ENCODE results near the gene PANK3. TPM values are rescaled to one million over a fixed set of nuclear protein-coding genes. Genes with fewer than 3 reads are reported as not detected.

PANK3 gene
- total RNA-seq, 1 donor from 2014 or later = 71.4 TPM

DNA sequence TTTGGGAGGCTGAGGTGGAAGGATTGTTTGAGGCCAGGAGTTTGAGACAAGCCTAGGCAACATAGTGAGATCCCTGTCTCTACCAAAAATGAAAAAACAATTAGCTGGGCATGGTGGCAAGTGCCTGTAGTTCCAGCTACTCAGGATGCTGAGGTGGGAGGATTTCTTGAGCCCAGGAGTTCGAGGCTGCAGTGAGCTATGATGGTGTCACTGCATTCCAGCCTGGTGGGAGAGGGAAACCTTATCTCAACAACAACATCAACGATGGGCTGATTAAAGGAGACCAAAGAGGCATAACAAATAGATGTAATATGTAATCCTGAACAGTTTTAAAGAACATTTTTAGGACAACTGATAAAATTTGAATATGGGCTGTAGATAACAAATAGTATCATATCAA, 34.2 kb upstream of the PANK3 start:
- DNase-seq (ENCODE audit: low read depth) = no peak
- TF ChIP-seq, protein P1, sequence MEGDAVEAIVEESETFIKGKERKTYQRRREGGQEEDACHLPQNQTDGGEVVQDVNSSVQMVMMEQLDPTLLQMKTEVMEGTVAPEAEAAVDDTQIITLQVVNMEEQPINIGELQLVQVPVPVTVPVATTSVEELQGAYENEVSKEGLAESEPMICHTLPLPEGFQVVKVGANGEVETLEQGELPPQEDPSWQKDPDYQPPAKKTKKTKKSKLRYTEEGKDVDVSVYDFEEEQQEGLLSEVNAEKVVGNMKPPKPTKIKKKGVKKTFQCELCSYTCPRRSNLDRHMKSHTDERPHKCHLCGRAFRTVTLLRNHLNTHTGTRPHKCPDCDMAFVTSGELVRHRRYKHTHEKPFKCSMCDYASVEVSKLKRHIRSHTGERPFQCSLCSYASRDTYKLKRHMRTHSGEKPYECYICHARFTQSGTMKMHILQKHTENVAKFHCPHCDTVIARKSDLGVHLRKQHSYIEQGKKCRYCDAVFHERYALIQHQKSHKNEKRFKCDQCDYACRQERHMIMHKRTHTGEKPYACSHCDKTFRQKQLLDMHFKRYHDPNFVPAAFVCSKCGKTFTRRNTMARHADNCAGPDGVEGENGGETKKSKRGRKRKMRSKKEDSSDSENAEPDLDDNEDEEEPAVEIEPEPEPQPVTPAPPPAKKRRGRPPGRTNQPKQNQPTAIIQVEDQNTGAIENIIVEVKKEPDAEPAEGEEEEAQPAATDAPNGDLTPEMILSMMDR (IDR thresholded peaks at IDR 0.05; ENCODE audit: insufficient read depth, low read length, poor library complexity, severe bottlenecking) = no peak
- no peaks in the 10 kb centered on the region for H3K36me3 ChIP-seq (ENCODE audit: control insufficient read depth, insufficient read depth, low read length)
- no peaks in the 10 kb centered on the region for H3K27me3 ChIP-seq (ENCODE audit: control insufficient read depth, insufficient read depth, low read length)
- H3K4me3 ChIP-seq (ENCODE audit: low read depth, low read length) = no peak overlapping the region

- no peaks in the 10 kb centered on the region for H3K36me3 ChIP-seq (ENCODE audit: control insufficient read depth, insufficient read depth, low read length)
- no peak for DNase-seq (ENCODE audit: low read depth)
- no peaks in the 10 kb centered on the region for H3K27me3 ChIP-seq (ENCODE audit: control insufficient read depth, insufficient read depth, low read length)
- TF ChIP-seq, protein P1 (IDR thresholded peaks at IDR 0.05; ENCODE audit: insufficient read depth, low read length, poor library complexity, severe bottlenecking) = no peak
- H3K4me3 ChIP-seq (ENCODE audit: low read depth, low read length) = no peak overlapping the region
Measured at GRCh38 chr5:168612996-168613395, 33.8 kb upstream of the PANK3 start.

- no peak overlapping the region for H3K4me3 ChIP-seq (ENCODE audit: low read depth, low read length)
- TF ChIP-seq, protein P1 (IDR thresholded peaks at IDR 0.05; ENCODE audit: insufficient read depth, low read length, poor library complexity, severe bottlenecking) = no peak
- peak; percentile 10 for DNase-seq (ENCODE audit: low read depth)
- H3K27me3 ChIP-seq (ENCODE audit: control insufficient read depth, insufficient read depth, low read length) = no peaks in the 10 kb centered on the region
- H3K36me3 ChIP-seq (ENCODE audit: control insufficient read depth, insufficient read depth, low read length) = no peaks in the 10 kb centered on the region
Measured at GRCh38 chr5:168612123-168612522, 33.0 kb upstream of the PANK3 start.

DNA sequence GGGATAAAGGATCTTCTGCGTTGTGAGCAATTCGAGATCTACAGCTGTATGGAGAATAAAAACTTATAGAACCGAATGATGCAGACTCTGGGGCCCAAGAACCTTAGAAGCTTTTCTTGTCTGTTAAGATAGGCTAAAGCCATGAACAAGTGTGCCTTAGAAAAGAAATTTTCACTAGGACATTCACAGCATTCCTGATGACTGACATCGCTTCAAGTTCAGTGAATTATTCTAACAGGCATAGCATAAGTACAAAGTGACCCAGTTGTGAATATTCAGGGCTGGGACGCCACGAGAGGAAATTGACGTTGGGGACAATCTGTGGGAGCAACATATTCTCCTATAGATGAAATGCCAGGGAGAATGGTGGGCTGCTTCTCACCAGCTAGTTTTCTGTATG, 32.0 kb upstream of the PANK3 start:
- peak; percentile 25 for DNase-seq (ENCODE audit: low read depth)
- Histone ChIP-seq H3K27me3 (ENCODE audit: control insufficient read depth, insufficient read depth, low read length) (no peaks in the 10 kb centered on the region), H3K4me3 (ENCODE audit: low read depth, low read length) (no peak overlapping the region), H3K36me3 (ENCODE audit: control insufficient read depth, insufficient read depth, low read length) (no peaks in the 10 kb centered on the region)
- TF ChIP-seq, protein P1 (IDR thresholded peaks at IDR 0.05; ENCODE audit: insufficient read depth, low read length, poor library complexity, severe bottlenecking) = no peak

DNA sequence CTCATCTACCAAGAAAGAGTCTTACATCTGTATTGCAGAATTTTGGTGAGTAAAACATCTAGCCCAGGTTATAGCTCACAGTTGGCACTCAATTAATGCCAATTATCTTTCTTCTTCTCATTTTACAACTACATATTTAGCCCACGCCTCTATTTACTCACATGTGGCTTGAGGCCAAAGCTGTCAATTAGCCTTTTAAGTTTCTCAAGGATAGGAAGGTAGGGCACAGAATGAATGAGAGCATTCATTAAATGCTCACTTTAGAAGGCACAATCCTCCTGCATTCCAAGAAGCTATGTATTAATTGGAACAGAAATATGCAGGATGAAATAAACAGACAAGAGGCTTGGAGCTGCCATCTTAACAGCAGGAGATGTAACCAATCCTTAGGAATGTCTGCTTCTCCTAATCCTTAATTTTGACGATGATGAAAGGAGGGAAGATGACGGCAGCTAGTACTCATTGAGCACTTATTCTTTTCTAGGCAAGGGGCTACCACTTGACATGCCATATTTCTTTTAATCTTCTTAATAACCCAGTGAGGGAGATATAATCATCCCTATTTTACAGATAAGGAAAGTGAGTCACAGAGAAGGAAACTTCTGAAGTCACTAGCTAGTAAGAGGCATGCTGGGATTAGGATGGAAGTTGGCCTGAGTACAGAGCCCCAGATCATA, 30.8 kb upstream of the PANK3 start:
- DNase-seq (ENCODE audit: low read depth) = no peak
- TF ChIP-seq, protein P1 (IDR thresholded peaks at IDR 0.05; ENCODE audit: insufficient read depth, low read length, poor library complexity, severe bottlenecking) = no peak
- no peaks in the 10 kb centered on the region for H3K27me3 ChIP-seq (ENCODE audit: control insufficient read depth, insufficient read depth, low read length)
- no peak overlapping the region for H3K4me3 ChIP-seq (ENCODE audit: low read depth, low read length)
- no peaks in the 10 kb centered on the region for H3K36me3 ChIP-seq (ENCODE audit: control insufficient read depth, insufficient read depth, low read length)

DNA sequence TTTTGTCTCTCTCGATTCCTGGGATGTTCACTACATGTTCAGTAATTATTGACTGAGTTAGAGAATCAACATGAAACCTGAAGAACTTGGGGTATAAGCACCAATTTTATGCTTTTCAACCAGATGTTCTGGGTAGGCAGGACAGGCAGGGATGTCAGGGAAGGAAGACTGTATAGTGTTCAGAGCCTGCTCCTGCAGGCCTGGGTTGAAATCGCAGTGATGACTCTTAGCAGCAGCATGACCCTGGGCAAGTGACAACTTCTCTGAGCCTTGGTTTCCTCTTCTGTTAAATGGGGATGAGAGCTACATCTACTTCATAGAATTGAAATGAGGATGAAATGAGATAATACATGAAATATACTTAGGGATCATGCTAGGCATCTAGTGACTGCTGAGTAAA, 29.7 kb upstream of the PANK3 start:
- TF ChIP-seq, protein P1 (IDR thresholded peaks at IDR 0.05; ENCODE audit: insufficient read depth, low read length, poor library complexity, severe bottlenecking) = no peak

More for the DNA sequence above, 29.7 kb upstream of the PANK3 start:
- no peaks in the 10 kb centered on the region for H3K36me3 ChIP-seq (ENCODE audit: control insufficient read depth, insufficient read depth, low read length)
- no peak overlapping the region for H3K4me3 ChIP-seq (ENCODE audit: low read depth, low read length)
- no peak for DNase-seq (ENCODE audit: low read depth)
- H3K27me3 ChIP-seq (ENCODE audit: control insufficient read depth, insufficient read depth, low read length) = no peaks in the 10 kb centered on the region

Data from kidney epithelial cell (primary cell).